ENCODE results near the gene SPDYE16.
"Not testable (repeated sequence)": the region's sequence is repeated elsewhere in the genome, so short reads cannot be mapped to it uniquely, and the experiment has no call there.

Gene SPDYE16

DNA sequence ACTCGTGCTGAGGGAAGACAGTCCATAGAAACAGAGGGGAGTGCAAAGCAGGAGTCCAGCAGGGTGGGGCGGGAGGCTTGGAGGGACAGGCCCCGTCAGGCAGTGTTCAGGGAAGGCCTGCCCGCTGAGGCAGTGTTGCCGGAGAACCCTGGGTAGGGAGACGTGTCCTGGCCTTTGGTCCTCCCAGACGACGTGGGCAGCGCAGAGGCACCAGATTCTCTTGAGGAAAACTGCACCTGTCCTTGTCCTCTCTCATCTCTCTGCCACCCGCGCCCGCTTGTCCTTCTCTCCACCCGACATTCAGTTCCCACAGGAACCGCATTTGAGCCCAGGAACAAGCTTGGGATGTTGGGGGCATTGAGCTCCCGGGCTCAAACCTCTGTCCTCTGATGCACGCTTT lies 47.4 kb downstream of the SPDYE16 start:
- not testable (repeated sequence) for H3K27ac ChIP-seq

DNA sequence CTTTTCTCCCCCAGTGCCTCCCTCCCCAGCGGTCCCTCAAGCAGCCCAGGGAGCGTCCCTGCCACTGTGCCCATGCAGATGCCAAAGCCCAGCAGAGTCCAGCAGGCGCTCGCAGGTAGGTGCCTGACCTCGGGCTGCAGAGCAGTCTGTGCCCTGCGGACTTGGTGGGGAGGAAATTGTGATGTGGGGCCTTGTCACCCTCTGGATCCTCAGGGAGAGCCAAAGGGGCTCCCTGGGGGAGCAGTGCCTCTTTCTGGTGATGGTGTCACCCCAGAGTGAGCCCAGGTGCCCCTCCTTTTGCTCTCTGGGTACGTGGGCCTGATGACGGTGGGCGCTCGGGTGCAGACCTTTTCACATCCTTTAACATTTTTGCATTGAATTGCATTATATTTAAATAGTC lies 51.0 kb downstream of the SPDYE16 start:
- not testable (repeated sequence) for H3K27ac ChIP-seq

GRCh38 chr7:76487969-76488368 lies 55.1 kb downstream of the SPDYE16 start:
- not testable (repeated sequence) for H3K27ac ChIP-seq

- H3K27ac ChIP-seq = not testable (repeated sequence)
Observed at GRCh38 chr7:76486618-76487017, 56.5 kb downstream of the SPDYE16 start.

DNA sequence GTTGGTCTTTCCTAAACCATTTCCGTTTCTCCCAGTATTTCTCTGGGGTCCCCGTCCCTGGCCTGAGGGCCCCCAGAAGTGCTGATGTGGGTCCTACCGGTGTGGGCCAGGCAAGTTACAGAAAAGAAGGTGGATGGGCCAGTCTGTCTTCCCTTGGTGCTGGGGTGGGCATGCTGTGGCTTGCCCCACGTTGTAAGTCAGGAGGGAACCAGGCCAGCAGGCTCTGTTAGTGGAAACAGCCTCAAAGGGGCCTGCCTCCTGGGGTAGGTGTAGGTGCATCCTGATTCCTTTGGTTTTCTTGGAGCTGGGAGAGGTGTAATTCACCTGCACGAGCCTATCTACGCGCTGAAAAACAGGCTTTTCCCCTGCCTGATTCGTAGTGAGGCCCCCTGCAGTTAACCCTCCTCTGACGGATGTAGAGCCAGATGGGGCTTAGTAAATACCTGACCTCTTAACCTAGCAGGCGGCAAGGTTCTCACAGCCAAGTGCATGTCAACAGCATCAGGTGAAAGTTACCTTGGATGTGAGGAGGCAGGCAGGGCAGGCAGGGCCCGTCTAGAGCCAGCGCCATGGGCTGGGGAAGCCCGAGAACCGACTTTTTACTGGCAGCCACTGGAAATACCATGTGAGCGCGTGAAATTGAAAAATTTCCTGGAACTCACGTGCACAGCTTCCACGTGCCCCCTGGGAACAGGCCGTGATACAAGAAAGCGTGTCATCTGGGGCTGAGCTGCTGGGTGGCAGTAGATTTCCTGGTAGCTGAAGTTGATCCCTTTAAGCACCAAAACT lies 57.1 kb downstream of the SPDYE16 start:
- not testable (repeated sequence) for H3K27ac ChIP-seq

- not testable (repeated sequence) for H3K27ac ChIP-seq
Observed at GRCh38 chr7:76484456-76484855, 58.6 kb downstream of the SPDYE16 start.

DNA sequence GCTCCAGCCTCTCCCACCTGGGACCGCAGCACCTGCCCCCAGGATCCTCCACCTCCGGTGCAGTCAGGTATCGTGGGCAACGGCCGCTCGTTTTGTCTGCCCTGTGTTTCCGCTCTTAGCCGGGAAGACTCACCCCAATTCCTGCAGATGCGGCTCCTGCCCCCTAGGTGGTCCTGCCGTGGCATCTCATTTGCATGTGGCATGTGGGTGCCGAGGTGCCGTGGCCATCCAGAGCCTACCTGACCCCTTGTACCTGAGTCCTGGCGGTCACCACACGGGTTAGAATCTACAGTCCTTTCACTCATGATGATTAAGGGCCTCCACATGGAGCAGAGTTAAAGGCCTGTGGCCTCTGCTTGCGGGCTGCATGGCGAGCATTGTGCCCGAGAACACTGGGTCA lies 60.0 kb downstream of the SPDYE16 start:
- not testable (repeated sequence) for H3K27ac ChIP-seq

- not testable (repeated sequence) for H3K27ac ChIP-seq
Observed at GRCh38 chr7:76482660-76483059, 60.4 kb downstream of the SPDYE16 start.

All from VCaP (cell line).